ENCODE measurements around the gene ABCD3.

Gene ABCD3

GRCh38 chr1:94396356-94397010 is 21.7 kb upstream of the ABCD3 start:
- H3K4me3 ChIP-seq (ENCODE audit: low read depth, low read length): no peak overlapping the region
- in situ Hi-C loops (cut with HindIII; ENCODE audit: low sequenced_read_pairs): no loop called here
- TF ChIP-seq CTCF (IDR thresholded peaks at IDR 0.05; ENCODE audit: low read depth, low read length): no peak
- DNase-seq (ENCODE audit: low read depth, low spot score): no peak

GRCh38 chr1:94398356-94398755 is 19.8 kb upstream of the ABCD3 start:
- TF ChIP-seq CTCF (IDR thresholded peaks at IDR 0.05; ENCODE audit: low read depth, low read length): no peak
- in situ Hi-C loops (cut with HindIII; ENCODE audit: low sequenced_read_pairs): no loop called here
- H3K4me3 ChIP-seq (ENCODE audit: low read depth, low read length): no peak overlapping the region
- peak; percentile 29 for DNase-seq (ENCODE audit: low read depth, low spot score)

- DNase-seq (ENCODE audit: low read depth, low spot score): no peak
- H3K4me3 ChIP-seq (ENCODE audit: low read depth, low read length): no peak overlapping the region
- in situ Hi-C loops (cut with HindIII; ENCODE audit: low sequenced_read_pairs): no loop called here
- TF ChIP-seq CTCF (IDR thresholded peaks at IDR 0.05; ENCODE audit: low read depth, low read length): no peak
Measured at GRCh38 chr1:94399453-94399852, 18.7 kb upstream of the ABCD3 start.

GRCh38 chr1:94401206-94401605 is 17.0 kb upstream of the ABCD3 start:
- no peak overlapping the region for H3K4me3 ChIP-seq (ENCODE audit: low read depth, low read length)
- in situ Hi-C loops (cut with HindIII; ENCODE audit: low sequenced_read_pairs): no loop called here
- TF ChIP-seq CTCF (IDR thresholded peaks at IDR 0.05; ENCODE audit: low read depth, low read length): no peak
- DNase-seq (ENCODE audit: low read depth, low spot score): no peak

GRCh38 chr1:94406446-94406845 is 11.7 kb upstream of the ABCD3 start:
- TF ChIP-seq CTCF (IDR thresholded peaks at IDR 0.05; ENCODE audit: low read depth, low read length): no peak
- H3K4me3 ChIP-seq (ENCODE audit: low read depth, low read length): no peak overlapping the region
- in situ Hi-C loops (cut with HindIII; ENCODE audit: low sequenced_read_pairs): no loop called here
- no peak for DNase-seq (ENCODE audit: low read depth, low spot score)

DNA sequence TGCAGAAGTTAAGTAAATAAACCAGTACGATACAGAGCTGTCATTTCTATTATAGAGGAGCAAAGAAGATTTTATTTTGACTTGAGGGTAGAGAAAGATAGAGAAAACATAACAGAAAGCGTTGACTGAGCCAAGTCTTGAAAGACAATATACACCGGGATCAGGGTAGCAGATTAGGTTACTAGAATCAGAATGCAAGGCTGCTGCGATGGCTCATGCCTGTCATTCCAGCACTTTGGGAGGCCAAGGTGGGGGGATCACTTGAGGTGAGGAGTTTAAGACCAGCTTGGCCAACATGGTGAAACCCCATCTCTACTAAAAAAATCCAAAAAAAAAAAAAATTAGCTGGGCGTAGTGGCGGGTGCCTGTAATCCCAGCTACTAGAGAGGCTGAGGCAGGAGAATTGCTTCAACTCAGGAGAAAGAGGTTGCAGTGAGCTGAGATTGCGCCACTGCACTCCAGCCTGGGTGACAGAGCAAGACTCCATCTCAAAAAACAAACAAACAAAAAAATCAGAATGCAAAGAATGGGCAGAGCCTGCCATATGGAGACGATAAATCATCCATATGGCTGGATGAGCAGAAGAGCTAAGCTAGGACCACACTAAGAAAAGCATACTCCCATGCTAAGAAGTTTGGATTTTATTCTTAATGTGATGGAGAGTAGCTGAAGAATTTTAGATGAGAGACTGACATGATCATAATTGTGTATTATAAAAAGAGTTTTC is 9.9 kb upstream of the ABCD3 start:
- H3K4me3 ChIP-seq (ENCODE audit: low read depth, low read length): no peak overlapping the region
- no peak for TF ChIP-seq CTCF (IDR thresholded peaks at IDR 0.05; ENCODE audit: low read depth, low read length)
- no peak for DNase-seq (ENCODE audit: low read depth, low spot score)
- in situ Hi-C loops (cut with HindIII; ENCODE audit: low sequenced_read_pairs): no loop called here

Data from astrocyte of the spinal cord (primary cell).